MM.1S (cell line): ENCODE results near the gene CCND1.

Experiments
- DNase-seq: peaks from one replicate; pipeline ENCODE4 v3.0.0-alpha.2; 2015
- H2AFZ ChIP-seq: fragments of 300-600 bp; sonication (generic); 2 replicates; pipeline ENCODE4 v1.6.0; 2016; ENCODE audit warnings: antibody characterized with exemption, low read length
- H3F3A ChIP-seq: fragments of 300-600 bp; sonication (generic); 2 replicates; pipeline ENCODE4 v1.6.1; 2016; ENCODE audit warnings: mild to moderate bottlenecking, antibody characterized with exemption, low read length, moderate library complexity, mixed read lengths; ENCODE audit not compliant: insufficient read depth
- H3K27ac ChIP-seq: fragments of 300-600 bp; sonication (generic); 2 replicates; pipeline ENCODE4 v1.5.1; 2016; ENCODE audit warnings: mild to moderate bottlenecking, low read length
- H3K27me3 ChIP-seq: fragments of 300-600 bp; sonication (generic); replicated peaks from 2 replicates; pipeline ENCODE4 v1.6.0; 2016; ENCODE audit warnings: low read length; ENCODE audit not compliant: insufficient read depth
- H3K36me3 ChIP-seq: fragments of 300-600 bp; sonication (generic); replicated peaks from 2 replicates; pipeline ENCODE4 v1.6.1; 2016; ENCODE audit warnings: mild to moderate bottlenecking, low read length, mixed read lengths; ENCODE audit not compliant: insufficient read depth
- H3K4me1 ChIP-seq: fragments of 300-600 bp; sonication (generic); 2 replicates; pipeline ENCODE4 v1.6.1; 2016; ENCODE audit warnings: low read length, mixed read lengths
- H3K4me2 ChIP-seq: fragments of 300-600 bp; sonication (generic); 2 replicates; pipeline ENCODE4 v1.6.0; 2016; ENCODE audit warnings: low read depth, low read length
- H3K4me3 ChIP-seq: fragments of 300-600 bp; sonication (generic); 2 replicates; pipeline ENCODE4 v1.5.1; 2016; ENCODE audit warnings: low read length, mixed read lengths
- H3K79me2 ChIP-seq: fragments of 300-600 bp; sonication (generic); 2 replicates; pipeline ENCODE4 v1.6.1; 2016; ENCODE audit warnings: mixed run types, low read length, mixed read lengths
- H3K9ac ChIP-seq: fragments of 300-600 bp; sonication (generic); 2 replicates; pipeline ENCODE4 v1.6.1; 2016; ENCODE audit warnings: low read length, mixed read lengths
- H3K9me2 ChIP-seq: fragments of 300-600 bp; sonication (generic); replicated peaks from 2 replicates; pipeline ENCODE4 v1.6.1; 2016; ENCODE audit warnings: mild to moderate bottlenecking, low read length, mixed read lengths; ENCODE audit not compliant: insufficient read depth
- H3K9me3 ChIP-seq: fragments of 300-600 bp; sonication (generic); replicated peaks from 2 replicates; pipeline ENCODE4 v1.6.1; 2016; ENCODE audit warnings: mild to moderate bottlenecking, low read length, mixed read lengths; ENCODE audit not compliant: insufficient read depth
- H4K20me1 ChIP-seq: fragments of 300-600 bp; sonication (generic); 2 replicates; pipeline ENCODE4 v1.6.1; 2016; ENCODE audit warnings: mild to moderate bottlenecking, low read length, moderate library complexity, mixed read lengths; ENCODE audit not compliant: insufficient read depth
- CTCF ChIP-seq: fragments of 300-600 bp; sonication (generic); IDR thresholded peaks from 2 replicates; pipeline ENCODE4 v1.5.1; 2016; ENCODE audit warnings: antibody characterized with exemption, low read length, mixed read lengths
- EZH2 ChIP-seq: fragments of 300-600 bp; sonication (generic); optimal IDR thresholded peaks from 2 replicates; pipeline ENCODE3; 2017; ENCODE audit warnings: low read depth, mild to moderate bottlenecking, antibody characterized with exemption, low read length, mixed read lengths
- EZH2phosphoT487 ChIP-seq: fragments of 300-600 bp; sonication (generic); IDR thresholded peaks from 2 replicates; pipeline ENCODE4 v1.6.1; 2018; ENCODE audit warnings: antibody characterized with exemption, low read length

CCND1 gene

GRCh38 chr11:69702239-69702691, 61.3 kb downstream of the CCND1 start:
- no peak for DNase-seq
- H3K9me3 ChIP-seq = no peaks in the 10 kb centered on the region
- no peak overlapping the region for H2AFZ ChIP-seq
- H3K9ac ChIP-seq = no peak overlapping the region
- no peaks in the 10 kb centered on the region for H3K36me3 ChIP-seq
- no peaks in the 10 kb centered on the region for H3F3A ChIP-seq
- H3K4me2 ChIP-seq = no peak overlapping the region
- no peak overlapping the region for H3K4me3 ChIP-seq
- H3K9me2 ChIP-seq = no peaks in the 10 kb centered on the region
- H4K20me1 ChIP-seq = no peaks in the 10 kb centered on the region
- H3K27me3 ChIP-seq = peaks cover 91% of the 10 kb centered on the region
- H3K4me1 ChIP-seq = no peaks in the 10 kb centered on the region
- no peaks in the 10 kb centered on the region for H3K79me2 ChIP-seq
- H3K27ac ChIP-seq = no peak overlapping the region
- TF ChIP-seq EZH2phosphoT487 (no peak), CTCF (no peak), EZH2 (no peak)

- no peak overlapping the region for H3K4me3 ChIP-seq
- no peaks in the 10 kb centered on the region for H3K9me2 ChIP-seq
- no peak overlapping the region for H3K27ac ChIP-seq
- no peaks in the 10 kb centered on the region for H4K20me1 ChIP-seq
- no peaks in the 10 kb centered on the region for H3K79me2 ChIP-seq
- TF ChIP-seq EZH2phosphoT487 (no peak), CTCF (no peak)
- H3K4me2 ChIP-seq = no peak overlapping the region
- DNase-seq = no peak
- no peak overlapping the region for H2AFZ ChIP-seq
- no peaks in the 10 kb centered on the region for H3F3A ChIP-seq
- H3K27me3 ChIP-seq = peaks cover 90% of the 10 kb centered on the region
- H3K9me3 ChIP-seq = no peaks in the 10 kb centered on the region
- H3K9ac ChIP-seq = no peak overlapping the region
- H3K36me3 ChIP-seq = no peaks in the 10 kb centered on the region
- H3K4me1 ChIP-seq = no peaks in the 10 kb centered on the region
These were observed 62.0 kb downstream of the CCND1 start for GRCh38 chr11:69702769-69703452.

GRCh38 chr11:69703453-69703767, 62.5 kb downstream of the CCND1 start:
- Histone ChIP-seq H3K9me3 (no peaks in the 10 kb centered on the region), H3K9me2 (no peaks in the 10 kb centered on the region), H3K4me3 (no peak overlapping the region), H3K4me1 (no peaks in the 10 kb centered on the region), H2AFZ (no peak overlapping the region), H4K20me1 (no peaks in the 10 kb centered on the region), H3F3A (no peaks in the 10 kb centered on the region), H3K36me3 (no peaks in the 10 kb centered on the region), H3K4me2 (no peak overlapping the region), H3K79me2 (no peaks in the 10 kb centered on the region), H3K27me3 (peaks cover 90% of the 10 kb centered on the region), H3K27ac (no peak overlapping the region), H3K9ac (no peak overlapping the region)
- TF ChIP-seq EZH2phosphoT487 = no peak
- TF ChIP-seq CTCF = no peak
- no peak for TF ChIP-seq EZH2
- no peak for DNase-seq
